ENCODE measurements around the gene MACROD2.

- no peak for TF ChIP-seq CTCF (optimal IDR thresholded peaks at IDR 0.05 in 1 of 3, IDR thresholded peaks at IDR 0.05 in 1 of 3, conservative IDR thresholded peaks at IDR 0.05 in 1 of 3; ENCODE audit: extremely low read depth in 1 of 3, insufficient read depth in 2 of 3, low read length in 3 of 3)
- TF ChIP-seq EZH2 (IDR thresholded peaks at IDR 0.05; ENCODE audit: low read length), result no peak
Observed at GRCh38 chr20:14947536-14947935, 952.2 kb downstream of the MACROD2 start.
